Endothelial cell of umbilical vein (primary cell): ENCODE measurements around the gene MFSD6.

Experiments
- CTCF ChIP-seq, 2 donors: IDR thresholded peaks; 1 replicate in 1 of 2; 2 replicates in 1 of 2; pipeline ENCODE4 v1.5.1; 2011; ENCODE audit warnings: low read length in 2 of 2, mild to moderate bottlenecking in 2 of 2, moderate library complexity in 2 of 2, control low read depth in 1 of 2, inconsistent platforms in 1 of 2, low read depth in 1 of 2; ENCODE audit not compliant: insufficient read depth in 1 of 2; ENCODE audit errors: extremely low read depth in 1 of 2
- EZH2 ChIP-seq: IDR thresholded peaks from 2 replicates; pipeline ENCODE4 v1.6.1; 2012; ENCODE audit warnings: borderline replicate concordance, low read depth, mild to moderate bottlenecking, moderate library complexity, low read length, inconsistent platforms; ENCODE audit not compliant: severe bottlenecking
- GATA2 ChIP-seq: IDR thresholded peaks from 2 replicates; pipeline ENCODE4 v1.7.0; 2011; ENCODE audit warnings: low read depth, mild to moderate bottlenecking, moderate library complexity, mixed read lengths, low read length; ENCODE audit not compliant: insufficient read length, insufficient read depth

- no peak for TF ChIP-seq CTCF (IDR thresholded peaks at IDR 0.05; ENCODE audit: extremely low read depth in 1 of 2, insufficient read depth in 1 of 2, low read depth in 1 of 2, low read length in 2 of 2)
- no peak for TF ChIP-seq GATA2
- TF ChIP-seq EZH2, result no peak
Observed at GRCh38 chr2:190443055-190443454, 34.9 kb downstream of the MFSD6 start.
